H1 (cell line): Measurements from ENCODE around the gene ATXN2.

Experiments
- BACH1 ChIP-seq: IDR thresholded peaks from 2 replicates; pipeline ENCODE4 v1.6.1; 2012; ENCODE audit warnings: low read length, improper control_type of control experiment
- CREB1 ChIP-seq: IDR thresholded peaks from 2 replicates; pipeline ENCODE4 v1.6.1; 2012; ENCODE audit warnings: inconsistent platforms
- CTCF ChIP-seq, 3 experiments: IDR thresholded peaks; 1 replicate in 2 of 3; 2 replicates in 1 of 3; pipeline versions ENCODE4 v1.5.1 to v1.6.1; 2011; ENCODE audit warnings: low read length in 3 of 3, mild to moderate bottlenecking in 3 of 3, inconsistent platforms in 2 of 3, low read depth in 1 of 3, moderate library complexity in 1 of 3; ENCODE audit not compliant: insufficient read depth in 1 of 3; ENCODE audit errors: control extremely low read depth in 1 of 3
- HDAC2 ChIP-seq, 2 experiments: fragments of 300-600 bp in 1 of 2; sonication (generic) in 1 of 2; IDR thresholded peaks; 2 replicates each; pipeline ENCODE4 v1.6.1; 2011 to 2012; ENCODE audit warnings: low read depth in 2 of 2, low read length in 2 of 2, mild to moderate bottlenecking in 2 of 2, moderate library complexity in 2 of 2, borderline replicate concordance in 1 of 2, inconsistent platforms in 1 of 2
- JUND ChIP-seq: IDR thresholded peaks from 2 replicates; pipeline ENCODE4 v1.6.1; 2011; ENCODE audit warnings: mild to moderate bottlenecking, improper control_type of control experiment, low read length
- POLR2A ChIP-seq, 2 experiments: IDR thresholded peaks; 1 replicate in 1 of 2; 2 replicates in 1 of 2; pipeline ENCODE4 v1.6.1; 2011; ENCODE audit warnings: low read depth in 2 of 2, low read length in 2 of 2, mild to moderate bottlenecking in 2 of 2; ENCODE audit errors: control extremely low read depth in 1 of 2
- POLR2AphosphoS5 ChIP-seq: IDR thresholded peaks from 2 replicates; pipeline ENCODE4 v1.6.1; 2011; ENCODE audit warnings: low read depth, low read length
- POU5F1 ChIP-seq: IDR thresholded peaks from 2 replicates; pipeline ENCODE4 v1.6.1; 2011; ENCODE audit warnings: low read depth, mild to moderate bottlenecking, low read length, moderate library complexity
- SP2 ChIP-seq: IDR thresholded peaks from 2 replicates; pipeline ENCODE4 v1.6.1; 2012; ENCODE audit warnings: mild to moderate bottlenecking, low read length, inconsistent platforms
- TCF12 ChIP-seq: IDR thresholded peaks from 2 replicates; pipeline ENCODE4 v1.6.1; 2011; ENCODE audit warnings: low read depth, mild to moderate bottlenecking, low read length
- ZNF274 ChIP-seq: IDR thresholded peaks from 2 replicates; pipeline ENCODE4 v1.7.0; 2012; ENCODE audit warnings: low read length, borderline replicate concordance; ENCODE audit errors: extremely low read depth

- TF ChIP-seq TCF12 (no peak), CTCF (IDR thresholded peaks at IDR 0.05; ENCODE audit: control extremely low read depth in 1 of 3, insufficient read depth in 1 of 3, low read depth in 1 of 3, low read length in 3 of 3) (no peak), HDAC2 (IDR thresholded peaks at IDR 0.05; ENCODE audit: borderline replicate concordance in 1 of 2, low read depth in 2 of 2, low read length in 2 of 2) (0 out of 4 replicates have a peak, but pooled peaks of 1 of the 2 experiments have one; percentile 35), POLR2A (IDR thresholded peaks at IDR 0.05; ENCODE audit: control extremely low read depth in 1 of 2, low read depth in 2 of 2, low read length in 2 of 2) (peak in 1 of 2 experiments; percentile 73; a peak in 1 of 3 replicates), JUND (no peak), POLR2AphosphoS5 (peak; percentile 10; the same call in 1 of the 2 replicates), ZNF274 (no peak), SP2 (no peak), CREB1 (no peak), POU5F1 (no peak), BACH1 (peak; percentile 49; the same call in 1 of the 2 replicates)
Observed at GRCh38 chr12:111404362-111405148, 194.6 kb downstream of the ATXN2 start.
